Skeletal muscle tissue (tissue), 4 donors: ENCODE results near the gene SLAIN2. TPM values are rescaled to one million over a fixed set of nuclear protein-coding genes. Genes with fewer than 3 reads are reported as not detected.
A peak's percentile ranks its signal among the peaks of the same experiment; 100 is the strongest.
"Not testable (repeated sequence)": the region's sequence is repeated elsewhere in the genome, so short reads cannot be mapped to it uniquely, and the experiment has no call there.

Experiments used
- H3K27ac ChIP-seq: one replicate; pipeline ENCODE4 v1.7.0; 2013; ENCODE audit warnings: mild to moderate bottlenecking, low read depth, low read length, inconsistent platforms
- H3K27me3 ChIP-seq, 3 donors: one replicate each; pipeline ENCODE4 v1.7.0; 2013; ENCODE audit warnings: low read length in 3 of 3; ENCODE audit not compliant: control insufficient read depth in 3 of 3, insufficient read depth in 3 of 3
- H3K36me3 ChIP-seq, 3 donors: one replicate each; pipeline ENCODE4 v1.7.0; 2013; ENCODE audit warnings: low read length in 3 of 3; ENCODE audit not compliant: control insufficient read depth in 3 of 3, insufficient read depth in 3 of 3
- H3K4me1 ChIP-seq, 3 donors: one replicate each; pipeline ENCODE4 v1.7.0; 2013; ENCODE audit warnings: low read length in 3 of 3, mild to moderate bottlenecking in 3 of 3; ENCODE audit not compliant: control insufficient read depth in 3 of 3, insufficient read depth in 3 of 3
- H3K4me3 ChIP-seq, 3 donors: one replicate each; pipeline ENCODE4 v1.7.0; 2013; ENCODE audit warnings: low read length in 3 of 3
- H3K9ac ChIP-seq, 3 donors: one replicate each; pipeline ENCODE4 v1.7.0; 2013; ENCODE audit warnings: low read length in 3 of 3, mild to moderate bottlenecking in 3 of 3, moderate library complexity in 2 of 3, low read depth in 1 of 3
- H3K9me3 ChIP-seq, 3 donors: one replicate each; pipeline ENCODE4 v1.7.0; 2013; ENCODE audit warnings: low read length in 3 of 3; ENCODE audit not compliant: control insufficient read depth in 3 of 3
- total RNA-seq: library from RNA; depleted of rRNA; stranded (reverse); fragments of >200 nt; gene quantifications from one replicate; pipeline ENCODE4 v1.2.3, GENCODE V29; 2014
- donor health status: Osteomylitis.

SLAIN2 gene
- total RNA-seq, 1 donor from 2014 or later, result 53.8 TPM

- H3K27me3 ChIP-seq, result no peaks in the 10 kb centered on the region
- H3K9ac ChIP-seq, result no peak overlapping the region
- no peak overlapping the region for H3K27ac ChIP-seq
- no peaks in the 10 kb centered on the region for H3K36me3 ChIP-seq
- H3K4me3 ChIP-seq, result no peak overlapping the region
- H3K9me3 ChIP-seq, result no peaks in the 10 kb centered on the region
- no peaks in the 10 kb centered on the region for H3K4me1 ChIP-seq
Observed at GRCh38 chr4:48311896-48312295, 29.4 kb upstream of the SLAIN2 start.

GRCh38 chr4:48314746-48315145, 26.6 kb upstream of the SLAIN2 start:
- not testable (repeated sequence) for H3K4me3 ChIP-seq, H3K9ac ChIP-seq, H3K36me3 ChIP-seq, H3K27ac ChIP-seq, H3K9me3 ChIP-seq, H3K27me3 ChIP-seq, H3K4me1 ChIP-seq

GRCh38 chr4:48315728-48316630, 25.4 kb upstream of the SLAIN2 start:
- Histone ChIP-seq H3K4me1 (no peaks in the 10 kb centered on the region), H3K9me3 (no peaks in the 10 kb centered on the region), H3K27ac (no peak overlapping the region), H3K36me3 (no peaks in the 10 kb centered on the region), H3K27me3 (no peaks in the 10 kb centered on the region), H3K9ac (no peak overlapping the region), H3K4me3 (no peak overlapping the region)

GRCh38 chr4:48321312-48321711, 20.0 kb upstream of the SLAIN2 start:
- no peaks in the 10 kb centered on the region for H3K27me3 ChIP-seq
- no peaks in the 10 kb centered on the region for H3K4me1 ChIP-seq
- H3K9ac ChIP-seq, result no peak overlapping the region
- no peaks in the 10 kb centered on the region for H3K36me3 ChIP-seq
- no peak overlapping the region for H3K4me3 ChIP-seq
- no peak overlapping the region for H3K27ac ChIP-seq
- H3K9me3 ChIP-seq, result no peaks in the 10 kb centered on the region

GRCh38 chr4:48322063-48322462, 19.3 kb upstream of the SLAIN2 start:
- H3K4me1 ChIP-seq, result no peaks in the 10 kb centered on the region
- H3K27me3 ChIP-seq, result no peaks in the 10 kb centered on the region
- no peak overlapping the region for H3K27ac ChIP-seq
- no peak overlapping the region for H3K9ac ChIP-seq
- no peak overlapping the region for H3K4me3 ChIP-seq
- H3K36me3 ChIP-seq, result no peaks in the 10 kb centered on the region
- H3K9me3 ChIP-seq, result no peaks in the 10 kb centered on the region

GRCh38 chr4:48324281-48324680, 17.0 kb upstream of the SLAIN2 start:
- Histone ChIP-seq H3K4me1 (peaks cover 0 to 2% (median 0%) of the 10 kb centered on the region in 3 donors), H3K27me3 (no peaks in the 10 kb centered on the region), H3K27ac (no peak overlapping the region), H3K9me3 (no peaks in the 10 kb centered on the region), H3K9ac (no peak overlapping the region), H3K4me3 (no peak overlapping the region), H3K36me3 (no peaks in the 10 kb centered on the region)

- Histone ChIP-seq H3K27me3 (no peaks in the 10 kb centered on the region), H3K27ac (no peak overlapping the region), H3K4me3 (no peak overlapping the region), H3K9ac (no peak overlapping the region), H3K4me1 (peaks cover 2 to 19% (median 7%) of the 10 kb centered on the region in 3 donors), H3K36me3 (no peaks in the 10 kb centered on the region), H3K9me3 (no peaks in the 10 kb centered on the region)
Observed at GRCh38 chr4:48329193-48329592, 12.1 kb upstream of the SLAIN2 start.

GRCh38 chr4:48329976-48330375, 11.4 kb upstream of the SLAIN2 start:
- H3K9ac ChIP-seq, result peak overlapping the region in 1 of 3 donors; percentile 47
- H3K4me1 ChIP-seq, result peaks cover 7 to 26% (median 13%) of the 10 kb centered on the region in 3 donors
- H3K27ac ChIP-seq, result peak overlapping the region; percentile 52
- no peaks in the 10 kb centered on the region for H3K27me3 ChIP-seq
- H3K4me3 ChIP-seq, result no peak overlapping the region
- H3K36me3 ChIP-seq, result no peaks in the 10 kb centered on the region
- H3K9me3 ChIP-seq, result no peaks in the 10 kb centered on the region

- Histone ChIP-seq H3K27me3 (no peaks in the 10 kb centered on the region), H3K9ac (no peak overlapping the region), H3K9me3 (no peaks in the 10 kb centered on the region), H3K4me1 (peaks cover 13 to 38% (median 16%) of the 10 kb centered on the region in 3 donors), H3K27ac (peak overlapping the region; percentile 83), H3K36me3 (no peaks in the 10 kb centered on the region), H3K4me3 (no peak overlapping the region)
Observed at GRCh38 chr4:48331577-48332330, 9.6 kb upstream of the SLAIN2 start.

GRCh38 chr4:48332661-48333060, 8.7 kb upstream of the SLAIN2 start:
- H3K9me3 ChIP-seq, result no peaks in the 10 kb centered on the region
- H3K36me3 ChIP-seq, result no peaks in the 10 kb centered on the region
- H3K4me1 ChIP-seq, result peaks cover 13 to 45% (median 16%) of the 10 kb centered on the region in 3 donors
- peak overlapping the region; percentile 83 for H3K27ac ChIP-seq
- no peaks in the 10 kb centered on the region for H3K27me3 ChIP-seq
- H3K9ac ChIP-seq, result no peak overlapping the region
- H3K4me3 ChIP-seq, result no peak overlapping the region
